HG03342 (cell line): ENCODE results near the gene PPP1R14C.

Experiments used
- ATAC-seq: cut with Tn5 transposase; IDR thresholded peaks from one replicate; pipeline ENCODE4 v1.9.1; 2021; ENCODE audit warnings: mild to moderate bottlenecking, moderate library complexity; ENCODE audit not compliant: unreplicated experiment

Gene PPP1R14C

DNA sequence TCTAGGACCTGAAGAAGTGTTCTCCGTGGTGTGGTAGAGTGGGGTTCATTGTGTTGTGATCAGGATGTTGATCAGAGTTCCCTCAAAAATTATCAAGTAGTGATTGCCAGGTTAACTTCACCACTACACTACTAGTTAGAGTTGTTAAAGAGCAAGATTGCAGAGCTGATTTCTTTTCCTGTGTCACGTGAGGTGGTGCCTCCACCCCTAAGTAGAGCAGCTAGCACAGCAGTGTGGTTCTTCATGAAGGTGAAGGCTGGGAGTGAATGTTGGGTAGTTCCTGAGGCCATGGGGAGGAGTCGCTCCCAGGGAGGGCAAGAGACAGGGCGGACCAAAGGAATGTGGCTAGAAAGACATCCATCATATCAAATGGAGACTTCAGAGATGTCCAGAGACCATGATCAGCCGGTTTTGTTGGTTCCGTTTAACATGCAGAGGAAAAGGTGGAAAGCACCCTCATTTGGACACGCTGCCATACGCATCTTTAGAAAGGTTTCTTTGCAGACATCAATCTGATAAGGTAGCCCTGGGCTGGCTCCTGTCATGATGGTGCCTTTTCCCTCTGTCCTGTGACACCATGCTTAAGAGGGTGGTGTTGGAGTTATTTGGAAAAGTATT, 146.7 kb downstream of the PPP1R14C start:
- no peak for ATAC-seq

DNA sequence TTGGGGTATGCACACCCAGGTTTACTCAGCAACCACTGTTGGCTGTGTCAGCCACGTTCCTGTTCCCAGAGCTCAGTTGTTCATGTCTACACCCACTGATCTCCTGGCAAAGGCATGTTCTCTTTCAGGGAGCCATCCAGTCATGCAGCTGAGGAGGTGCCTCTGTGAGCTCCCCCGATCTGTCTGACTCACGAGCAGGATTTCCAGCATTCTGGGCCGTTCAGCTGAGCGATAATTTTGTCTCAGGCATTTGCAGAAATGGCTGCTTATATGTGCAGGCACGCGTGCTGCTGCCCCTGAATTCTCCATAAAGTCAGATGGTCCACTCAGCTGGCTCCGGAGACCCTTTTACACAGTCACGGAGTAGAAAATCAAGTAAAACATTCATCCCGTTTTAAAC, 147.6 kb downstream of the PPP1R14C start:
- no peak for ATAC-seq

DNA sequence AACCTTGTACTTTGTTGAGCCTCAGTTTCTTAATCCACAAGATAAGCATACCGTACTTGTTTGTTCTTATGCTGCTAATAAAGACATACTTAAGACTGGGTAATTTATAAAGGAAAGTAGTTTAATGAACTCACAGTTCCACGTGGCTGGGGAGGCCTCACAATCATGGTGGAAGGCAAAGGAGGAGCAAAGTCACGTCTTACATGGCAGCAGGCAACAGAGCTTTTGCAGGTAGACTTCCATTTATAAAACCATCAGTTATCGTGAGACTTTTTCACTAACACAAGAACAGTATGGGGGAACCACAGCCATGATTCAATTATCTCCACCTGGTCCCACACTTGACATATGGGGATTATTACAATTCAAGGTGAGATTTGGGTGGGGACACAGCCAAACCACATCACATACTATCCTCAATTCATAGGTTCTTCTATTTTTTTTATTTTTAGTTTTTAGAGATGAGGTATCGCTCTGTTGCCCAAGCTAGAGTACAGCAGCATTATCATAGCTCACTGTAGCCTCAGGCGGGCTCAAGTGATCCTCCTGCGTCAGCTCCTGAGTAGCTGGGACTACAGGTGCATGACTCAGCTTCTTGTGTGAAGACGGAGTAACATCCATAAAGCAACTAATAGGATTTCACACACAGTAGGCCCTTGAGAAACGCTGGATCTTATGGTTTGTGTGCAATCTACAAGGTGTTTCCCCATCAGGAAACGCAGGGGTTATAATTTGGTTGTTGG, 149.3 kb downstream of the PPP1R14C start:
- ATAC-seq = no peak

DNA sequence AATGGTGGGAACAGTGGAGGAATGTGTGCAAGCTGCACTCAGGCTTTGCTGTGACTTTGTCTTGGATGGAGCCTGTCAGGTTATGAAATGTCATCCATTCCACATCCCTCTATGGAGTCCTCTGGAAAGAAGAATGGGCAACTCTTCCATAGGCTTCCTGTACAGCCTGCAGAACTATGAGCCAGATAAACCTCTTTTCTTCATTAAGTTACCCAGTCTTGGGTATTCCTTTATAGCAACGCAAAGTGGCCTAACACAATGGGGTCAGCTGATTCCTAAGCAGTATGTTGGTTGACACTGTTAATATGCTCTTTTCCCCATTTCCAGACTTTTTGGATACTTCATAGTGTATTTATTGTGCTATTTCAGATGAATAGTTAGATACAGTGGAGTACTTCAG, 150.2 kb downstream of the PPP1R14C start:
- ATAC-seq = no peak

DNA sequence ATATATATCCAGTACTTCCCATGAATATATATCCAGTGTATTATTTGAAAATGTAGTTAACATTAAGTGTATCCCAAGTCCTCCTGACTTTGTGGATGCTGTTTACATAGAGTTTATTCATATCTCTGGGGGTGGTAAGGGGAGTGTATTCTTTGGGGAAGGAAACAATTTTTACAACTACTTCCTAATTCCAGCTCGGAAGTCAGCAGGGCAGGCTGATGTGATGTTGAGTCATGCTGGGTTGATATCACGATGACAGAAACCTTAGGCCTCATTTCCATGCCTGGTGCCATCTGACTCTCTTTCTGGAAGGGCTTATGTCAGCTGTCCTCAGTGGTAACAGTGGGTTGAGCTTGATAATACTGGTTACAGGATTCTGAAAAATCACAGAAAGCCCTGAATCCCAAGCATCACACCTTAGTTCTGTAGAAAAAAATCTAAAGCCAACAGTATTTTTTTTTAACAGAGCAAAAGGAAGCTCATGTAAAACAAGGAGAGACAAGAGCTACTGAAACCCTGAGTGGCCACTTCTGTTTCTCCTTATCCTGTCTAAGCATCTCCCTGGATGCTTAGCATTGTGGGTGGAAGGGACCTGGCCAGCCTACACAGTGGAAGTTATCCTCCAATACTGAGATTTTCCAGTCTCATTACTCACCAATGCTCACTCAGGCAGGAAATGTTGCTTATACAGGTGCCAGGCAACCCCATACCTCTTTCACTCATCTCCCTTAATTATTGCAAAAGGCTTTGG, 150.8 kb downstream of the PPP1R14C start:
- no peak for ATAC-seq

DNA sequence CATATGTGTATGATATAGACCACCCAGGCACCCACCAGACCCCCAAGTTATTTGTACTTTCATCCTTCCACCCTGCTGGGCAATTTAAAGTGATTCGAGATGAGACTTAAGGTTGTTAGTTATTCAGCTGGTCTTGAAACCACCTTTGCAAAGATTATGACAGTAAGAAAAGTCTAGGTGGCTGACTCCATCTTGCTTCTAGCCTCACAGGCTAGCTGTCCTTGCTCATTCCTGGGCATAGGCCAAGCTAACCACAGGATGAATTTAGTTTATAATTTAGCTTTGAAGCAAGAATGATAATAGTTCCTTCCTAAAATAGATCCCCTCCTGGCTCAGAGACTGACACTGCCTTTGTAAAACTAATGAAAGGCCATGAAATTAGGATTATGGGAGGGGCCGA, 154.0 kb downstream of the PPP1R14C start:
- no peak for ATAC-seq

DNA sequence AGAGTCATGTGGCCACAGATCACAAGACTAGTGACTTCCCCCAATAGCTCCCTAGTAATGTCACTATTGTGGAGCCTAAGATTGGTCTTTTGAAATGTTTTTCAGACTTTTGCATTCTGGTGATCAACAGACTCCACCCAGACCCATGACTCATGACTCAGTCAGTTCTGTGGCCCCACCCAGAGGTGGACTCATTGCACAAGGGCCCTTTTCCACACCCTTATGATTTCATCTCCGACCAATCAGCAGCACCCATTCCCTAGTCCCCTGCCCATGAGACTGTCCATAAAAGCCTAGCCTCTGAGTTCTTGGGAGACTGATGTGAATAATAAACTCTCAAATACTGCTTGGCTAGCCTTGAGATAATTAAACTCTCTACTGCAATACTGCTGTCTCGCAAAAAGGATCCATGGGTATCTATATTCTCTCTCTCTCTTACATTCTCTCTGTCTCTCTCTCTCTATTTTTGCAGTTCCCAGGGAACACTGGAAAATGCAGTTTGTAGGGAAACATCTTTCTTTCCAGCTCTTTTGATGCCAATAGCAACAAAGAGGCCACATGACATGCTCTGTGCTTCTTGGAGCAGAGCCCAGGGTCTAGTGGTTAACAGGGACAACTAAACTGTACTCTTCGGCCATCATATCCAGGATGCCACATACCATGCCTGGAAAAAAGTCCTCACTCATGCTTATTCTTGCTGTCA, 154.6 kb downstream of the PPP1R14C start:
- ATAC-seq = no peak

DNA sequence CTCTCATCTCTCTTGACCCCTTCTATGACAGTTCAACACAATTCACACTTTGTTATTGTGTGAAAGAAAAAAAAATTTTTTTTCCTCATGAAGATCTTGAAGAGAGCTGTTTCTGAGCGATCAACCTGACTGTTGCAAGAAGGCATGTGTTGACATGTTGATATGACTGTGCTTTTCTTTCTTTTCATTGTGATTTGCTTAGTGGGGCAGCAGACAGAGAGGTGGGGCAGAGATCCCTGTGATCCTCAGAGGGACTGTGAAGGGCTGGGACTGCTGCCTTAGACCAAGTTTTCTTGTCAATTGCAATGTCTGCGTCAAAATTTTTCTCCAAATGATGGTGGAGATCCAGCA, 155.2 kb downstream of the PPP1R14C start:
- no peak for ATAC-seq

DNA sequence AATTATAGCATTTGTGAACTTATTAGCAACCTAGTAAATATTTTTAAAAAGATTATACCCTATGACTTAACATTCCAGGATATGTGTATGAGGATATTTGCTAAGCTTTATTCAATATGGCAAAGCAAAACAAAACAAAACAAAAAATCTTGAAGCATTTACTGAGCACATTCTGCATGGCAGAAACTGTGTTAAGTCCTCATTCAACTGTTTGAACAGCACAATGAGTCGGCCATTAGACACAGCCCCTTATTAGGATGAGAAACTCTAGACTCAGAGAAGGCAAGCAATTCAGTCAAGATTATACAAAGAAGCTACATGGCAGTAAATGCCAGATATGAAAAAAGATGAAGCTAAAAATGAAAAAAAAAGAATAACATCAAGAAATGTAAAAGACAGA, 155.8 kb downstream of the PPP1R14C start:
- no peak for ATAC-seq
